PFSK-1 (cell line): ENCODE results near the gene ARHGEF10L. TPM values are rescaled to one million over a fixed set of nuclear protein-coding genes. Genes with fewer than 3 reads are reported as not detected.

Experiments
- FOXP2 ChIP-seq: optimal IDR thresholded peaks from 2 replicates; pipeline ENCODE3; 2011; ENCODE audit warnings: borderline replicate concordance, control low read depth, inconsistent platforms; ENCODE audit not compliant: insufficient read depth; ENCODE audit errors: extremely low read length, extremely low read depth
- POLR2AphosphoS5 ChIP-seq: IDR thresholded peaks from 2 replicates; pipeline ENCODE4 v1.6.1; 2012; ENCODE audit warnings: low read depth, mild to moderate bottlenecking, control low read depth, low read length, moderate library complexity
- REST ChIP-seq, 2 experiments: IDR thresholded peaks; 2 replicates each; pipeline versions ENCODE4 v1.6.1 to v1.8.0; 2011 to 2012; ENCODE audit warnings: low read depth in 2 of 2, low read length in 2 of 2, control low read depth in 1 of 2, inconsistent platforms in 1 of 2, mild to moderate bottlenecking in 1 of 2, moderate library complexity in 1 of 2; ENCODE audit not compliant: insufficient read depth in 1 of 2
- SIN3A ChIP-seq: IDR thresholded peaks from 2 replicates; pipeline ENCODE4 v1.6.1; 2012; ENCODE audit warnings: mild to moderate bottlenecking, low read length, moderate library complexity, borderline replicate concordance; ENCODE audit not compliant: insufficient read depth
- TAF1 ChIP-seq: IDR thresholded peaks from 2 replicates; pipeline ENCODE4 v1.6.1; 2012; ENCODE audit warnings: low read length, control low read depth, borderline replicate concordance; ENCODE audit not compliant: insufficient read depth
- polyA plus RNA-seq: library from polyadenylated mRNA; unstranded; fragments of >200 nt; gene quantifications from one replicate; pipeline ENCODE4 v1.2.1, GENCODE V29; 2012; ENCODE audit warnings: low read depth, missing spikeins; ENCODE audit not compliant: insufficient read length

Gene ARHGEF10L
- polyA plus RNA-seq: 15.9 TPM

GRCh38 chr1:17539477-17540254, at the start of gene ARHGEF10L:
Gene ARHGEF10L, plus strand, starts transcription at chr1:17539698. Its CDS starts 40,898 bp downstream, at chr1:17580596.
- no peak for TF ChIP-seq REST (IDR thresholded peaks at IDR 0.05; ENCODE audit: insufficient read depth in 1 of 2, low read depth in 2 of 2, low read length in 2 of 2)
- TF ChIP-seq TAF1: no peak
- no peak for TF ChIP-seq SIN3A
- no peak for TF ChIP-seq FOXP2
- TF ChIP-seq POLR2AphosphoS5: no peak

- TF ChIP-seq TAF1 (no peak), POLR2AphosphoS5 (no peak), REST (IDR thresholded peaks at IDR 0.05; ENCODE audit: insufficient read depth in 1 of 2, low read depth in 2 of 2, low read length in 2 of 2) (no peak), FOXP2 (no peak), SIN3A (no peak)
These were observed 45.3 kb upstream of the ARHGEF10L start for GRCh38 chr1:17494114-17494729.

- TF ChIP-seq SIN3A: no peak
- no peak for TF ChIP-seq REST (IDR thresholded peaks at IDR 0.05; ENCODE audit: insufficient read depth in 1 of 2, low read depth in 2 of 2, low read length in 2 of 2)
- TF ChIP-seq FOXP2: no peak
- no peak for TF ChIP-seq TAF1
- no peak for TF ChIP-seq POLR2AphosphoS5
These were observed 43.1 kb upstream of the ARHGEF10L start for GRCh38 chr1:17496419-17496818.

GRCh38 chr1:17498214-17498613, 41.3 kb upstream of the ARHGEF10L start:
- TF ChIP-seq SIN3A: no peak
- no peak for TF ChIP-seq FOXP2
- TF ChIP-seq REST (IDR thresholded peaks at IDR 0.05; ENCODE audit: insufficient read depth in 1 of 2, low read depth in 2 of 2, low read length in 2 of 2): no peak
- TF ChIP-seq TAF1: no peak
- TF ChIP-seq POLR2AphosphoS5: no peak
